ENCODE results near the gene ITCH. TPM values are rescaled to one million over a fixed set of nuclear protein-coding genes. Genes with fewer than 3 reads are reported as not detected.
"Not testable (repeated sequence)": the region's sequence is repeated elsewhere in the genome, so short reads cannot be mapped to it uniquely, and the experiment has no call there.

Gene ITCH
- total RNA-seq, 2 experiments from 2014 or later, result 45.1 to 55.2 TPM

- Mint-ChIP-seq H3K27ac (no peak overlapping the region), H3K4me3 (no peak overlapping the region), H3K27me3 (no peaks in the 10 kb centered on the region), H3K4me1 (peaks cover 6% of the 10 kb centered on the region), H3K36me3 (no peaks in the 10 kb centered on the region), H3K9me3 (no peaks in the 10 kb centered on the region)
- DNase-seq, result no peak
Measured at GRCh38 chr20:34334654-34335407, 28.2 kb upstream of the ITCH start.

- no peak for DNase-seq
- no peak overlapping the region for H3K27ac Mint-ChIP-seq
Measured at GRCh38 chr20:34337544-34337943, 25.5 kb upstream of the ITCH start.

GRCh38 chr20:34337982-34338726 is 24.9 kb upstream of the ITCH start:
- H3K9me3 Mint-ChIP-seq, result no peaks in the 10 kb centered on the region
- H3K4me1 Mint-ChIP-seq, result peaks cover 6% of the 10 kb centered on the region
- no peak overlapping the region for H3K4me3 Mint-ChIP-seq
- H3K36me3 Mint-ChIP-seq, result no peaks in the 10 kb centered on the region
- no peaks in the 10 kb centered on the region for H3K27me3 Mint-ChIP-seq
- no peak for DNase-seq
- no peak overlapping the region for H3K27ac Mint-ChIP-seq

More at GRCh38 chr20:34337544-34337943, 25.5 kb upstream of the ITCH start:
- Mint-ChIP-seq H3K27me3 (no peaks in the 10 kb centered on the region), H3K4me1 (peaks cover 6% of the 10 kb centered on the region), H3K36me3 (no peaks in the 10 kb centered on the region), H3K4me3 (no peak overlapping the region), H3K9me3 (no peaks in the 10 kb centered on the region)

- not testable (repeated sequence) for H3K4me1 Mint-ChIP-seq, H3K27me3 Mint-ChIP-seq, H3K4me3 Mint-ChIP-seq, H3K27ac Mint-ChIP-seq, DNase-seq, H3K36me3 Mint-ChIP-seq, H3K9me3 Mint-ChIP-seq
Measured at GRCh38 chr20:34340726-34341125, 22.3 kb upstream of the ITCH start.

GRCh38 chr20:34341199-34341598 is 21.9 kb upstream of the ITCH start:
- DNase-seq, H3K9me3 Mint-ChIP-seq, H3K4me1 Mint-ChIP-seq, H3K27me3 Mint-ChIP-seq, H3K27ac Mint-ChIP-seq, H3K4me3 Mint-ChIP-seq, H3K36me3 Mint-ChIP-seq: not testable (repeated sequence)

- no peaks in the 10 kb centered on the region for H3K27me3 Mint-ChIP-seq
- H3K9me3 Mint-ChIP-seq, result no peaks in the 10 kb centered on the region
- no peak overlapping the region for H3K27ac Mint-ChIP-seq
Measured at GRCh38 chr20:34343458-34344211, 19.4 kb upstream of the ITCH start.

GRCh38 chr20:34344238-34344637 is 18.8 kb upstream of the ITCH start:
- Mint-ChIP-seq H3K9me3 (no peaks in the 10 kb centered on the region), H3K27me3 (no peaks in the 10 kb centered on the region), H3K36me3 (no peaks in the 10 kb centered on the region), H3K4me1 (no peaks in the 10 kb centered on the region), H3K27ac (no peak overlapping the region), H3K4me3 (no peak overlapping the region)
- no peak for DNase-seq

More at GRCh38 chr20:34343458-34344211, 19.4 kb upstream of the ITCH start:
- H3K4me1 Mint-ChIP-seq, result no peaks in the 10 kb centered on the region
- H3K4me3 Mint-ChIP-seq, result no peak overlapping the region
- no peak for DNase-seq
- no peaks in the 10 kb centered on the region for H3K36me3 Mint-ChIP-seq

GRCh38 chr20:34345402-34345736 is 17.7 kb upstream of the ITCH start:
- Mint-ChIP-seq H3K4me1 (peaks cover 2% of the 10 kb centered on the region), H3K9me3 (no peaks in the 10 kb centered on the region), H3K27me3 (no peaks in the 10 kb centered on the region), H3K27ac (no peak overlapping the region), H3K4me3 (no peak overlapping the region), H3K36me3 (no peaks in the 10 kb centered on the region)
- DNase-seq, result no peak

GRCh38 chr20:34345839-34346532 is 17.1 kb upstream of the ITCH start:
- not testable (repeated sequence) for H3K27ac Mint-ChIP-seq, H3K4me1 Mint-ChIP-seq, H3K9me3 Mint-ChIP-seq

GRCh38 chr20:34346533-34346865 is 16.6 kb upstream of the ITCH start:
- not testable (repeated sequence) for H3K4me1 Mint-ChIP-seq

More at GRCh38 chr20:34345839-34346532, 17.1 kb upstream of the ITCH start:
- H3K4me3 Mint-ChIP-seq, H3K27me3 Mint-ChIP-seq, H3K36me3 Mint-ChIP-seq, DNase-seq: not testable (repeated sequence)

GRCh38 chr20:34347571-34347970 is 15.5 kb upstream of the ITCH start:
- no peak overlapping the region for H3K4me3 Mint-ChIP-seq
- H3K27me3 Mint-ChIP-seq, result no peaks in the 10 kb centered on the region
- H3K4me1 Mint-ChIP-seq, result peaks cover 2% of the 10 kb centered on the region
- no peak overlapping the region for H3K27ac Mint-ChIP-seq
- H3K36me3 Mint-ChIP-seq, result no peaks in the 10 kb centered on the region
- H3K9me3 Mint-ChIP-seq, result no peaks in the 10 kb centered on the region
- DNase-seq, result no peak

More at GRCh38 chr20:34346533-34346865, 16.6 kb upstream of the ITCH start:
- not testable (repeated sequence) for H3K27me3 Mint-ChIP-seq, H3K36me3 Mint-ChIP-seq, H3K4me3 Mint-ChIP-seq, H3K27ac Mint-ChIP-seq, H3K9me3 Mint-ChIP-seq, DNase-seq

- H3K27ac Mint-ChIP-seq, result no peak overlapping the region
- no peaks in the 10 kb centered on the region for H3K27me3 Mint-ChIP-seq
- no peaks in the 10 kb centered on the region for H3K36me3 Mint-ChIP-seq
- H3K9me3 Mint-ChIP-seq, result no peaks in the 10 kb centered on the region
- no peak overlapping the region for H3K4me3 Mint-ChIP-seq
- peaks cover 2% of the 10 kb centered on the region for H3K4me1 Mint-ChIP-seq
- DNase-seq, result no peak
Measured at GRCh38 chr20:34350095-34350494, 13.0 kb upstream of the ITCH start.

- H3K4me3 Mint-ChIP-seq, H3K4me1 Mint-ChIP-seq, H3K9me3 Mint-ChIP-seq, DNase-seq, H3K36me3 Mint-ChIP-seq, H3K27ac Mint-ChIP-seq, H3K27me3 Mint-ChIP-seq: not testable (repeated sequence)
Measured at GRCh38 chr20:34353467-34353866, 9.6 kb upstream of the ITCH start.

- Mint-ChIP-seq H3K4me3 (no peak overlapping the region), H3K36me3 (no peaks in the 10 kb centered on the region), H3K27ac (no peak overlapping the region), H3K9me3 (no peaks in the 10 kb centered on the region), H3K27me3 (no peaks in the 10 kb centered on the region), H3K4me1 (no peaks in the 10 kb centered on the region)
- DNase-seq, result no peak
Measured at GRCh38 chr20:34355427-34355826, 7.6 kb upstream of the ITCH start.

GRCh38 chr20:34359729-34360128 is 3.3 kb upstream of the ITCH start:
- H3K4me3 Mint-ChIP-seq, H3K27me3 Mint-ChIP-seq, H3K9me3 Mint-ChIP-seq, DNase-seq, H3K27ac Mint-ChIP-seq, H3K36me3 Mint-ChIP-seq, H3K4me1 Mint-ChIP-seq: not testable (repeated sequence)

Measured in activated naive CD8-positive, alpha-beta T cell treated with anti-CD3 and anti-CD28 coated beads for 36 hours (primary cell).